ENCODE measurements around the gene DOCK1.

DNA sequence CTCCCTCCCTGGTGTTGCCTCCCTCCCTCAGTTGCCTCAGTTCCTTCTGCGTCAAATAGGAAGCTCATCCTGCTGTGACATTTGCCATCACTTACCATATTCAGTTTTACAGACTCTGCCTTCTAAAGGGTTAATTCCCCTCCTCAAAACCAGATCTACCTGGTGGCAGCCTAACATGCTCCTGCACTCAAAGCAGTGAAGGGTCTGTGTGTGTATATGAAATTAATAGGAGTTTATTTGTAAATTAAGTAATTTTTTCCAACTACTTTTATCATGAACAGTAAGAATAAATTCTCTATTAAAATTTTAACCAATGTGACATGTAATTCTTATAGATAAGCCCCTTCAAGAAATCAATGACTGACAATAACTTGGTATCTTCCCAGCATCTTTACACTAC lies 449.8 kb downstream of the DOCK1 start:
- TF ChIP-seq GATA3 (IDR thresholded peaks at IDR 0.05; ENCODE audit: low read depth, low read length) (no peak), GATA2 (IDR thresholded peaks at IDR 0.05; ENCODE audit: low read depth, low read length) (no peak)
